Activated CD8-positive, alpha-beta T cell treated with anti-CD3 and anti-CD28 coated beads, Interleukin-2, amount 10 ng/mL, durations not matched to agents 7 days and 5 days (primary cell): ENCODE results near the gene PDE4A. TPM values are rescaled to one million over a fixed set of nuclear protein-coding genes. Genes with fewer than 3 reads are reported as not detected.

Source experiments
- ATAC-seq: fragments of 150-1000 bp; cut with Tn5 transposase; one replicate; pipeline ENCODE4 v1.10.0; 2021; ENCODE audit warnings: moderate library complexity
- CTCF ChIA-PET: fragments of 350-600 bp; sonication (Branson Sonifier 250); formaldehyde crosslinking; loops from one replicate; lab custom pipeline; 2021; ENCODE audit warnings: antibody characterized with exemption; lab: Charles Lee
- POLR2A ChIA-PET: fragments of 350-600 bp; sonication (Branson Sonifier 250); formaldehyde crosslinking; loops from one replicate; lab custom pipeline; 2021; ENCODE audit warnings: antibody characterized with exemption; lab: Charles Lee
- DNase-seq: peaks from one replicate; pipeline ENCODE4 v3.0.0-alpha.2; 2020
- H3K27ac Mint-ChIP-seq: one replicate; pipeline ENCODE4 v1.8.0; 2021; ENCODE audit warnings: mild to moderate bottlenecking, mixed read lengths
- H3K27me3 Mint-ChIP-seq: one replicate; pipeline ENCODE4 v1.8.0; 2021; ENCODE audit warnings: low read depth, mixed read lengths
- H3K36me3 Mint-ChIP-seq: one replicate; pipeline ENCODE4 v1.8.0; 2021; ENCODE audit warnings: low read depth, mixed read lengths
- H3K4me1 Mint-ChIP-seq: one replicate; pipeline ENCODE4 v1.8.0; 2021; ENCODE audit warnings: low read depth, mixed read lengths
- H3K4me3 Mint-ChIP-seq: one replicate; pipeline ENCODE4 v1.8.0; 2021; ENCODE audit warnings: mild to moderate bottlenecking, mixed read lengths
- H3K9me3 Mint-ChIP-seq: one replicate; pipeline ENCODE4 v1.8.0; 2022; ENCODE audit warnings: mixed read lengths; ENCODE audit not compliant: insufficient read depth
- total RNA-seq, 2 experiments: library from RNA; stranded (reverse); gene quantifications; one replicate each; pipeline ENCODE4 v1.2.3, GENCODE V29; 2021

The PDE4A gene
- total RNA-seq, 2 experiments from 2014 or later, result 54.2 to 56.0 TPM

DNA sequence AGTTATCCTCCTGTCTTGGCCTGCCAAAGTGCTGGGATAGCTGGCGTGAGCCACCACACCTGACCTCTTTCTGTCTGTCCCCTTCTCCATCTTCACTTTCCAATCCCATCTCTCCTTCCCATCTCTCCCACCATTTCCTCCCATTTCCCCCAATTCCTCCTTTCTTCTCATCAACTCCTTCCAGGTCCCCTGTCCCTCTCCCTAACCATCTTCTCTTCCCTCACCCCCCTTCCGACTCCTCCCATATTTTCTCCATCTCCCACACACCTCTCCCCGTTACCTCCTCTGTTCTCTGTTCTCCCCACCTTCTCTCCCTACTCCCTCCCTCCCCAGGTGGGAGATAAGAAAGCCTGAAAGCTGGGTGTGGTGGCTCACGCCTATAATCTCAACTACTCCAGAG lies 42.2 kb downstream of the PDE4A start:
- Mint-ChIP-seq H3K4me3 (no peak overlapping the region), H3K9me3 (no peaks in the 10 kb centered on the region), H3K27ac (no peak overlapping the region), H3K27me3 (no peaks in the 10 kb centered on the region), H3K36me3 (peaks cover 55% of the 10 kb centered on the region), H3K4me1 (peaks cover 12% of the 10 kb centered on the region)
- ATAC-seq, result no peak
- ChIA-PET CTCF (no interaction called here), POLR2A (no interaction called here)
- no peak for DNase-seq

DNA sequence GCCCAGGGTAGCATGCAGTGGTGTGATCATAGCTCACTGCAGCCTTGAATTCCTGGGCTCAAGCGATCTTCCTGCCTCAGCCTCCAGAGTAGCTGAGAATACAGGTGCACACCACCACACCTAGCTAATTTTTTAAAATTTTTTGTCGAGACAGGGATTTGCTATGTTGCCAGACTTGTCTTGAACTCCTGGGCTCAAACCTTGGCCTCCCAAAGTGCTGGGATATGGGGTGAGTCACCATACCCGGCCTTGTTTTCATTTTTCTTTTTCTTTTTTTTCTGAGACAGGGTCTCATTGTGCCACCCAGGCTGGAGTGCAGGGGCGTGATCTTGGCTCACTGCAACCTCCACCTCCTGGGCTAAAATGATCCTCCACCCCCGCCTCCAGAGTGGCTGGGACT lies 44.1 kb downstream of the PDE4A start:
- peaks cover 57% of the 10 kb centered on the region for H3K36me3 Mint-ChIP-seq
- ATAC-seq (no peak), DNase-seq (no peak)
- H3K4me1 Mint-ChIP-seq, result peaks cover 12% of the 10 kb centered on the region
- ChIA-PET POLR2A (no interaction called here), CTCF (interaction anchor here (1.6 kb wide), 1 partner anchor 14 kb away, joined by 4 read pairs; no protein-coding TSS in a partner anchor)
- H3K27me3 Mint-ChIP-seq, result no peaks in the 10 kb centered on the region
- no peaks in the 10 kb centered on the region for H3K9me3 Mint-ChIP-seq
- no peak overlapping the region for H3K4me3 Mint-ChIP-seq
- no peak overlapping the region for H3K27ac Mint-ChIP-seq

DNA sequence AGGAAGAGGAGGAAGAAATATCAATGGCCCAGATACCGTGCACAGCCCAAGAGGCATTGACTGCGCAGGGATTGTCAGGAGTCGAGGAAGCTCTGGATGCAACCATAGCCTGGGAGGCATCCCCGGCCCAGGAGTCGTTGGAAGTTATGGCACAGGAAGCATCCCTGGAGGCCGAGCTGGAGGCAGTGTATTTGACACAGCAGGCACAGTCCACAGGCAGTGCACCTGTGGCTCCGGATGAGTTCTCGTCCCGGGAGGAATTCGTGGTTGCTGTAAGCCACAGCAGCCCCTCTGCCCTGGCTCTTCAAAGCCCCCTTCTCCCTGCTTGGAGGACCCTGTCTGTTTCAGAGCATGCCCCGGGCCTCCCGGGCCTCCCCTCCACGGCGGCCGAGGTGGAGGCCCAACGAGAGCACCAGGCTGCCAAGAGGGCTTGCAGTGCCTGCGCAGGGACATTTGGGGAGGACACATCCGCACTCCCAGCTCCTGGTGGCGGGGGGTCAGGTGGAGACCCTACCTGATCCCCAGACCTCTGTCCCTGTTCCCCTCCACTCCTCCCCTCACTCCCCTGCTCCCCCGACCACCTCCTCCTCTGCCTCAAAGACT lies 46.9 kb downstream of the PDE4A start:
- ChIA-PET POLR2A (no interaction called here), CTCF (interaction anchor here (0.6 to 1.2 kb wide), 3 partner anchors 11 to 64 kb away, joined by 3 to 4 read pairs (median 3); partner anchors contain the start of gene CDC37)
- H3K27me3 Mint-ChIP-seq, result no peaks in the 10 kb centered on the region
- no peak overlapping the region for H3K27ac Mint-ChIP-seq
- H3K4me1 Mint-ChIP-seq, result no peaks in the 10 kb centered on the region
- no peak overlapping the region for H3K4me3 Mint-ChIP-seq
- DNase-seq (no peak), ATAC-seq (no peak)
- peaks cover 40% of the 10 kb centered on the region for H3K36me3 Mint-ChIP-seq
- H3K9me3 Mint-ChIP-seq, result no peaks in the 10 kb centered on the region

DNA sequence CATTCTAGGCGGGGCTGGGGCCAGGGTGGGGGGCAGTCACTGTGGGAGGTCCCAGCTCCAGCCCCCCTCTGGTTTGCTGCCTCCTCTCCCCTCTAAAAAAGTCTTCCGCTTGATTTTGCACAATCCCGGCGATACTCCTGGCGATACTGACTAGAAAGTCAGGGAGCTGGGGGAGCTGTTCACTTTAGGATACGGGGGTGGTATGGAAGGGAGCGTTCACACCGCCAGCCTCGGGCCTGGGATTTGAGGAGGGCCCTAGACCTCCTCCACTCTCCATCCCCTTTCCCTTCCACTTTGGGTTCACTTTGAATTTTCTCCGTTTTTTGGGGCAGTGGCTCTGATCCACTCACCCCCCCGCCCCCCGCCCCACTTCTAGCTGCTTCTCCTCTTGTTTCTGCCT lies 47.8 kb downstream of the PDE4A start:
- no peaks in the 10 kb centered on the region for H3K9me3 Mint-ChIP-seq
- H3K27me3 Mint-ChIP-seq, result no peaks in the 10 kb centered on the region
- POLR2A ChIA-PET, result interaction anchor here (0.6 kb wide), 1 partner anchor 124 kb away, joined by 3 read pairs; no protein-coding TSS in a partner anchor
- H3K4me3 Mint-ChIP-seq, result no peak overlapping the region
- H3K27ac Mint-ChIP-seq, result no peak overlapping the region
- ATAC-seq, result no peak
- no peaks in the 10 kb centered on the region for H3K4me1 Mint-ChIP-seq
- H3K36me3 Mint-ChIP-seq, result peaks cover 34% of the 10 kb centered on the region
- CTCF ChIA-PET, result interaction anchor here (1.1 kb wide), 1 partner anchor 11 kb away, joined by 3 read pairs; no protein-coding TSS in a partner anchor
- DNase-seq, result no peak

DNA sequence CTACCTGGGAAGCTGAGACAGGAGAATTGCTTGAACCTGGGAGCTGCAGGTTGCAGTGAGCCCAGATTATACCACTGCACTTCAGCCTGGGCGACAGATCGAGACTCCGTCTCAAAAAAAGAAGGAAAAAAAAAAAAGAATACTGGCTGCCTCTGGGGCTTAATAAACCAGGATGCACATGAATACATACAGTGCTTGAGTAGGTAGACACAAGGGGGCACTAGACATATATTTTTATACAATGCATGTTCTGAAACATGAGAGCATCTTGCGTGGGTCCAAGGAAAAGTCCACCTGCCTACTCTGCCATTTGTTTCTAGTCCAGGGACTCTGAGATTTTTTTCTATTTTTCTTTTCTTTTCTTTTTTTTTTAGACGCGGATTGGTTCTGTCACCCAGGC lies 51.6 kb downstream of the PDE4A start:
- peaks cover 12% of the 10 kb centered on the region for H3K4me1 Mint-ChIP-seq
- H3K36me3 Mint-ChIP-seq, result peaks cover 14% of the 10 kb centered on the region
- CTCF ChIA-PET, result interaction anchor here (1.1 kb wide), 1 partner anchor 13 kb away, joined by 3 read pairs; no protein-coding TSS in a partner anchor
- no peak overlapping the region for H3K4me3 Mint-ChIP-seq
- POLR2A ChIA-PET, result no interaction called here
- no peaks in the 10 kb centered on the region for H3K27me3 Mint-ChIP-seq
- no peaks in the 10 kb centered on the region for H3K9me3 Mint-ChIP-seq
- no peak overlapping the region for H3K27ac Mint-ChIP-seq
- ATAC-seq (peak; percentile 84), DNase-seq (peak; percentile 47)

DNA sequence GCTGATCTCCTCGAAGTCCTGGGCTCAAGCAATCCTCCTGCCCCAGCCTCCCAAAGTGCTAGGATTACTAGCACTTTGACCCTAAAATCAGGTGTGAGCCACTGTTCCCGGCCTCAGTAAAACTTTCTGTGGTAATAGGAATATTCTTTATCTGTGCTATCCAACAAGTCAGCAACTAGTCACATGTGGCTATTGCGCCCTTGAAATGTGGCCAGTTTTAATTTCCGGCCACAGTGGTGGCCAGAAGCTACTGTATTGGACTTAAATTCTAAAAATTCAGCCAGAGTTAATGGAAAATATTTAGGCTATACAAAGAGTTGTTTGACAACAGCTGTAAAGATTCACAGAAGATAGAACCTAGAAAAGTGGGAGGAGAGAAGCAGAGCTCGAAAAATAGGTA lies 52.9 kb downstream of the PDE4A start:
- H3K4me3 Mint-ChIP-seq, result no peak overlapping the region
- peaks cover 8% of the 10 kb centered on the region for H3K36me3 Mint-ChIP-seq
- H3K27ac Mint-ChIP-seq, result no peak overlapping the region
- no peaks in the 10 kb centered on the region for H3K27me3 Mint-ChIP-seq
- ChIA-PET POLR2A (no interaction called here), CTCF (interaction anchor here (0.6 to 1.7 kb wide), 5 partner anchors 10 to 171 kb away, joined by 3 to 6 read pairs (median 3); no protein-coding TSS in a partner anchor)
- ATAC-seq, result no peak
- DNase-seq, result no peak
- no peaks in the 10 kb centered on the region for H3K9me3 Mint-ChIP-seq
- H3K4me1 Mint-ChIP-seq, result peaks cover 15% of the 10 kb centered on the region

DNA sequence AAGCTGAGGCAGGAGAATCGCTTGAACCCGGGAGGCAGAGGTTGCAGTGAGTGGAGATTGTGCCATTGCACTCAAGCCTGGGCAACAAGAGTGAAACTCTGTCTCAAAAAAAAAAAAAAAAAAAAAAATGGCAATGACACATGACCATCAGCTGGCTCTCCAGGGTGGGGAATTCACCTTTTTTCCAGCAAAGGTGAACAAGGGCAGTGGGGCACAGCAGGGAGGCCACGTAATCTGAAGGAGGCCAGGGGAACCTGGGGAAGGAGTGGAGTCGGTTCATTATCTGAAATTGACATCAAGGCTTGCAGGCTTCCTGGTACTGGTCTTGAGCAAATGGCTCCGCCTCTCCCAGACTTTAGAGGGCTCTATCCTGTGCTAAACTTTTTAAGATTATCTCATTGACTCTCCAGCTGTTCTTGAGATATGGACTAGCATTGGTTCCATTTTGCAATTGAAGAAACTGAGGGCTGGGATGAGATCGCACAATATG lies 54.7 kb downstream of the PDE4A start:
- Mint-ChIP-seq H3K9me3 (no peaks in the 10 kb centered on the region), H3K27ac (no peak overlapping the region), H3K27me3 (no peaks in the 10 kb centered on the region), H3K4me1 (peaks cover 30% of the 10 kb centered on the region), H3K36me3 (no peaks in the 10 kb centered on the region), H3K4me3 (no peak overlapping the region)
- DNase-seq, result no peak
- POLR2A ChIA-PET, result no interaction called here
- no peak for ATAC-seq
- CTCF ChIA-PET, result interaction anchor here (1.5 to 1.8 kb wide), 2 partner anchors 9 to 15 kb away, joined by 4 to 11 read pairs; no protein-coding TSS in a partner anchor

DNA sequence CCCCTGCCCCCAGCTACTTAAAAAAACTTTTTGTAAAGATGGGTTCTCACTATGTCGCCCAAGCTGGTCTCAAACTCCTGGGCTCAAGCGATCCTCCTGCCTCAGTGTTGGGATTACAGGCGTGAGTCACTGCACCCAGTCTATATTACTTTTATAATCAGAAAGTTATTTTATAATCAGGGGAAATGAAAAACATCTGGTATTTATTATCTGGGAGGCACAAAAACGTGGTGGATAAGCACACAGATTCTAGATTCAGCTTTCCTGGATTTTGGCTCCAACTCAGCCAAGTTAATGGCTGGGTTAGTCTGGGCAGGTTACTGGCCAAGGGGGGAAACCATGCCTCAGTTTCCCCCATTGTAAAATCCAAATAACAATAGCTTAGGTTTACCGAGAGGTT lies 58.1 kb downstream of the PDE4A start:
- ChIA-PET POLR2A (interaction anchor here (0.6 kb wide), 1 partner anchor 221 kb away, joined by 3 read pairs; no protein-coding TSS in a partner anchor), CTCF (interaction anchor here (0.8 to 2.2 kb wide), 21 partner anchors 8 to 221 kb away, joined by 3 to 10 read pairs (median 4); partner anchors contain the start of genes CDC37, ICAM4 and KRI1)
- no peak for ATAC-seq
- H3K27me3 Mint-ChIP-seq, result no peaks in the 10 kb centered on the region
- DNase-seq, result no peak
- no peak overlapping the region for H3K27ac Mint-ChIP-seq
- H3K4me1 Mint-ChIP-seq, result peaks cover 30% of the 10 kb centered on the region
- no peak overlapping the region for H3K4me3 Mint-ChIP-seq
- no peaks in the 10 kb centered on the region for H3K36me3 Mint-ChIP-seq
- no peaks in the 10 kb centered on the region for H3K9me3 Mint-ChIP-seq

DNA sequence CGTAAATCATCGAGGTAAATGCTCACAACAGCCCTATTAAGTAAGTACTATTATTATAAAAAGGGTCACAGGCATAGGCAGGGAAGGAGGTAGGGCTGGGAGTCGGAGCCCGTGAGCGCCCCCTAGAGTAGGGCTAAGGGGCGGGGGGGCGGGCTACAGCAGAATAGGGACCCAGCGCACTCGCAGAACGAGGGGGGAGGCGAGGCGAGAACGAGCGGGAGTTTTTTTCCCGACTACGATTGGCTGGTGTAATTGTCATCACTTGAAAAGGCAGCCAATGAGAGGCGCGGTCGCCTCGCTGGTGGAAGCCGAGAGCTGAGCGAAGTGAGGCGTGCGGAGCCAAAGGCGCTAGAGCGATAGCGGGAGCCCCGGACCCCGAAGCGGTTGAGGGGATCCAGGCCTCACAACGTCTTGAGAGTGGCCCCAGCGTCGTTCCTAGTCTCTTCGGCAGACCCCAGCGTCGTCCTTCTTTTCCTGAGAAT lies 58.6 kb downstream of the PDE4A start:
- ATAC-seq (peak; percentile 97), DNase-seq (peak; percentile 93)
- ChIA-PET POLR2A (interaction anchor here (0.6 kb wide), 1 partner anchor 221 kb away, joined by 3 read pairs; no protein-coding TSS in a partner anchor), CTCF (interaction anchor here (0.6 to 2.2 kb wide), 32 partner anchors 9 to 283 kb away, joined by 3 to 10 read pairs (median 4); partner anchors contain the start of genes CDC37, ICAM4 and KRI1)
- H3K9me3 Mint-ChIP-seq, result no peaks in the 10 kb centered on the region
- H3K4me3 Mint-ChIP-seq, result peak overlapping the region; percentile 55
- peaks cover 30% of the 10 kb centered on the region for H3K4me1 Mint-ChIP-seq
- H3K27me3 Mint-ChIP-seq, result no peaks in the 10 kb centered on the region
- peak overlapping the region; percentile 57 for H3K27ac Mint-ChIP-seq
- no peaks in the 10 kb centered on the region for H3K36me3 Mint-ChIP-seq

DNA sequence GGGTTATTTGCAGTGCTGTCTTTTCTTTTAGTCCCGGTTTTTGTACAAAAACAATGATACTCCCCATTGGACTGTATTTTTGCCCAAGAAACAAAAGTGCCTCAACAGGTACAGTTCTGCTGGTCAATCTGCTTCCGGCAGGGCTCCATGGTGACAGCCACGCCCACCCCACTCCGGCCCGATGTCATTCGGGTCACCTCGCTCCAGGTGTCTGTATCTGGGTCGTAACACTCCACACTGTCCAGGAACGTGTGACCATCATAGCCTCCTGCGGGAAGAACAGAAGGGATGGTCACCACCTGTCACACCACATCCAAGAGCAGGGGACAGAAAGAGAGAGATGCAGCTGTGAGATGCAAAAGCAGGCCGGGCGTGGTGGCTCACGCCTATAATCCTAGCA lies 66.2 kb downstream of the PDE4A start:
- Mint-ChIP-seq H3K27me3 (no peaks in the 10 kb centered on the region), H3K9me3 (no peaks in the 10 kb centered on the region), H3K4me1 (peaks cover 6% of the 10 kb centered on the region), H3K27ac (no peak overlapping the region), H3K36me3 (peaks cover 45% of the 10 kb centered on the region), H3K4me3 (no peak overlapping the region)
- CTCF ChIA-PET, result no interaction called here
- DNase-seq (no peak), ATAC-seq (no peak)
- POLR2A ChIA-PET, result no interaction called here

DNA sequence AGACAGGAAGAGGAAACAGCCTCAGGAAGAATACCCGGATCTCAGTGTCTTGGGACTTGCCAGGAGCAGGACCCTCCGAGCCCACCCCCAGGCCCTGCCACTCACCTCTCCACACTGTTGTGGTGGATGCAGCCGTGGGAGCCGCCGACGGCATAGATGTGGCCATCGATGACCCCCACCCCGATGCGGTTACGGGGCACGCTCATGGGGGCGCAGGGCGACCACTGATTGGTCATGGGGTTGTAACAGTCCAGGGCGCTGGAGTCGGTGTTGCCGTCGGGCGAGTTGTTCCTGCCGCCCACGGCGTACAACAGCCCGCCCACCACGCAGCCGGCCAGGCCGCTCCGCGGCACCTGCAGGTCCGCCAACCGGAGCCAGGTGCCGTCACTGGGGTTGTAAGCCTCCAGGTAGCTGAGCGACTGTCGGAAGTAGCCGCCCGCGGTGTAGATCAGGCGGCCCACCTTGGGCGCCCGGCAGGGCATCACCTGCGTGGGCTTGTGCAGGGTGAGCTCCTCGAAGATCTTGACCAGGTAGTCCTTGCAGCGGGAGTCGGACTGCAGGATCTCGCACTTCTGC lies 71.2 kb downstream of the PDE4A start:
- peaks cover 3% of the 10 kb centered on the region for H3K4me1 Mint-ChIP-seq
- peaks cover 52% of the 10 kb centered on the region for H3K36me3 Mint-ChIP-seq
- H3K4me3 Mint-ChIP-seq, result no peak overlapping the region
- H3K27me3 Mint-ChIP-seq, result no peaks in the 10 kb centered on the region
- ATAC-seq (no peak), DNase-seq (no peak)
- ChIA-PET CTCF (interaction anchor here (0.8 to 2.0 kb wide), 4 partner anchors 9 to 89 kb away, joined by 3 to 8 read pairs (median 4); no protein-coding TSS in a partner anchor), POLR2A (no interaction called here)
- H3K9me3 Mint-ChIP-seq, result no peaks in the 10 kb centered on the region
- no peak overlapping the region for H3K27ac Mint-ChIP-seq
